ENCODE results near the gene PRKCD.

DNA sequence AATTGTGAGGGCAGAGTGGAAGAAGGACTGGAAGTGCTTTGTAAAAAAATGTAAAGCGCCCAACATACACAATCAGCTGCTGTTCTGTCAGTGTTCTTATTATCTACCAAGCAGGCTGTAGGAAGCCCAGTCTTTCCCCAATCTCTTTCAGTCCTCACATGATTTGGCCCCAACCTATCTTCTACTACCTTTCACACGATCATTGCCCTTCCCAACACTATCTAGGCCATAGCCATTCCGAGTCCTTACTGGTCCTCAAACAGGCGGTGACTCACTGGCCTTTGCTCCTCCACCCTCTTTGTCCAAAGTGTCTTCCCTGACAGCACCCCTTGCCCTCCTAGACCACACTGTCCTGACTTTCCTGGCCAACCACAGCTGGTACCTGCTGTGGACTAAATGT is 29.9 kb upstream of the PRKCD start:
- TF ChIP-seq TAF1 (IDR thresholded peaks at IDR 0.05; ENCODE audit: borderline replicate concordance, insufficient read depth, low read length) (no peak), POLR2AphosphoS5 (IDR thresholded peaks at IDR 0.05; ENCODE audit: low read depth, low read length) (no peak), SIN3A (IDR thresholded peaks at IDR 0.05; ENCODE audit: borderline replicate concordance, insufficient read depth, low read length) (no peak)
